Measurements from ENCODE around the gene BLZF1.
A peak's percentile ranks its signal among the peaks of the same experiment; 100 is the strongest.
"Not testable (repeated sequence)": the region's sequence is repeated elsewhere in the genome, so short reads cannot be mapped to it uniquely, and the experiment has no call there.

BLZF1 gene

GRCh38 chr1:169361281-169361680, 6.7 kb upstream of the BLZF1 start:
- DNase-seq (ENCODE audit: low read depth in 2 of 2), result no peak

- DNase-seq (ENCODE audit: low read depth in 2 of 2), result no peak
These were observed 4.8 kb upstream of the BLZF1 start for GRCh38 chr1:169363046-169363730.

GRCh38 chr1:169364948-169365347, 3.0 kb upstream of the BLZF1 start:
- DNase-seq (ENCODE audit: low read depth in 2 of 2), result no peak

- DNase-seq (ENCODE audit: low read depth in 2 of 2), result no peak
These were observed 804 bp upstream of the BLZF1 start for GRCh38 chr1:169367096-169367685.

- no peak for DNase-seq (ENCODE audit: low read depth in 2 of 2)
These were observed 393 bp downstream of the BLZF1 start for GRCh38 chr1:169368406-169368769.

- no peak for DNase-seq (ENCODE audit: low read depth in 2 of 2)
These were observed 3.4 kb downstream of the BLZF1 start for GRCh38 chr1:169371404-169371803.

GRCh38 chr1:169381162-169381561, 13.2 kb downstream of the BLZF1 start:
- DNase-seq (ENCODE audit: low read depth in 2 of 2), result no peak

- no peak for DNase-seq (ENCODE audit: low read depth in 2 of 2)
These were observed 15.5 kb downstream of the BLZF1 start for GRCh38 chr1:169383449-169383848.

- DNase-seq (ENCODE audit: low read depth in 2 of 2), result no peak
These were observed 19.4 kb downstream of the BLZF1 start for GRCh38 chr1:169387399-169387798.

GRCh38 chr1:169390303-169390702, 22.3 kb downstream of the BLZF1 start:
- no peak for DNase-seq (ENCODE audit: low read depth in 2 of 2)

GRCh38 chr1:169392406-169392805, 24.4 kb downstream of the BLZF1 start:
- no peak for DNase-seq (ENCODE audit: low read depth in 2 of 2)

GRCh38 chr1:169395955-169396354, 28.0 kb downstream of the BLZF1 start:
- no peak for DNase-seq (ENCODE audit: low read depth in 2 of 2)

- DNase-seq (ENCODE audit: low read depth in 2 of 2), result not testable (repeated sequence)
These were observed 34.6 kb downstream of the BLZF1 start for GRCh38 chr1:169402578-169402977.

GRCh38 chr1:169408340-169408739, 40.3 kb downstream of the BLZF1 start:
- not testable (repeated sequence) for DNase-seq (ENCODE audit: low read depth in 2 of 2)

- no peak for DNase-seq (ENCODE audit: low read depth in 2 of 2)
These were observed 47.0 kb downstream of the BLZF1 start for GRCh38 chr1:169414952-169415351.

GRCh38 chr1:169421309-169421708, 53.3 kb downstream of the BLZF1 start:
- no peak for DNase-seq (ENCODE audit: low read depth in 2 of 2)

GRCh38 chr1:169426174-169426705, 58.2 kb downstream of the BLZF1 start:
- no peak for DNase-seq (ENCODE audit: low read depth in 2 of 2)

- DNase-seq (ENCODE audit: low read depth in 2 of 2), result peak in 1 of 2 donors; percentile 8
These were observed 59.2 kb downstream of the BLZF1 start, which contains the start of gene CCDC181 for GRCh38 chr1:169427081-169427641. Gene CCDC181, minus strand, starts transcription at chr1:169427474. Its CDS starts 2,547 bp downstream, at chr1:169424927.

Measured in stimulated activated CD4-positive, alpha-beta T cell treated with anti-CD3 and anti-CD28 coated beads, Interleukin-1b, Interleukin-23, amount 100 ng/mL, for 1 hour (primary cell).